Loucy (cell line): ENCODE measurements around the gene MYO5C.

Experiments used
- CTCF ChIP-seq: fragments of 200-600 bp; sonication (generic); conservative IDR thresholded peaks from 2 replicates; pipeline ENCODE4 v1.5.1; 2014; ENCODE audit warnings: mild to moderate bottlenecking, antibody characterized with exemption, low read length
- EZH2phosphoT487 ChIP-seq: fragments of 200-600 bp; IDR thresholded peaks from 2 replicates; pipeline ENCODE4 v1.6.1; 2018; ENCODE audit warnings: antibody characterized with exemption, mild to moderate bottlenecking, moderate library complexity, borderline replicate concordance

- TF ChIP-seq CTCF (no peak), EZH2phosphoT487 (no peak)
These were observed 151.7 kb downstream of the MYO5C start for GRCh38 chr15:52143873-52144272.
